Gastroesophageal sphincter (tissue), 4 donors: Measurements from ENCODE around the gene TAF6L. TPM values are rescaled to one million over a fixed set of nuclear protein-coding genes. Genes with fewer than 3 reads are reported as not detected.
A peak's percentile ranks its signal among the peaks of the same experiment; 100 is the strongest.

Source experiments
- ATAC-seq: fragments of 150-250 bp; one replicate; pipeline ENCODE4 v1.9.1; 2016; ENCODE audit warnings: mild to moderate bottlenecking, moderate library complexity
- H3K27ac ChIP-seq, 4 donors: fragments of 200-600 bp; sonication (generic) in 3 of 4; 1 replicate in 3 of 4; 2 replicates in 1 of 4; pipeline ENCODE4 v1.5.1; 2016 to 2019
- H3K27me3 ChIP-seq: fragments of 200-600 bp; sonication (generic); one replicate; pipeline ENCODE4 v1.5.1; 2019
- H3K36me3 ChIP-seq, 2 donors: fragments of 200-600 bp; sonication (generic); one replicate each; pipeline ENCODE4 v1.5.1; 2019; ENCODE audit warnings: control low read depth in 1 of 2
- H3K4me1 ChIP-seq, 3 donors: fragments of 200-600 bp; sonication (generic); 1 replicate in 2 of 3; 2 replicates in 1 of 3; pipeline ENCODE4 v1.5.1; 2016 to 2019; ENCODE audit warnings: control low read depth in 2 of 3
- H3K4me3 ChIP-seq, 2 donors: fragments of 200-600 bp; sonication (generic); one replicate each; pipeline ENCODE4 v1.5.1; 2019; ENCODE audit warnings: mild to moderate bottlenecking in 1 of 2, moderate library complexity in 1 of 2
- H3K9me3 ChIP-seq, 3 donors: fragments of 200-600 bp; sonication (generic); one replicate each; pipeline ENCODE4 v1.5.1; 2017 to 2019; ENCODE audit warnings: control low read depth in 2 of 3
- CTCF ChIP-seq, 4 experiments: fragments of 200-600 bp in 2 of 4; fragments of 450-650 bp in 2 of 4; sonication (generic) in 1 of 4; IDR thresholded peaks; one replicate each; pipeline ENCODE4 v1.5.1; 2017 to 2019; ENCODE audit warnings: antibody characterized with exemption in 4 of 4, mild to moderate bottlenecking in 2 of 4, moderate library complexity in 2 of 4
- EP300 ChIP-seq: sonication (generic); formaldehyde crosslinking; IDR thresholded peaks from one replicate; pipeline ENCODE4 v1.6.1; 2017; ENCODE audit warnings: antibody characterized with exemption, mild to moderate bottlenecking
- POLR2A ChIP-seq, 2 donors: fragments of 450-650 bp; IDR thresholded peaks; one replicate each; pipeline ENCODE4 v1.6.1; 2017; ENCODE audit warnings: antibody characterized with exemption in 2 of 2, mild to moderate bottlenecking in 2 of 2, moderate library complexity in 1 of 2
- POLR2AphosphoS5 ChIP-seq: sonication (generic); formaldehyde crosslinking; IDR thresholded peaks from one replicate; pipeline ENCODE4 v1.6.1; 2017; ENCODE audit warnings: antibody characterized with exemption
- WGBS, 2 donors: methylation state at CpG; one replicate each; pipeline ENCODE4 v1.1.5; 2018; ENCODE audit warnings: low coverage in 1 of 2; 5-methylcytosine and 5-hydroxymethylcytosine counted together
- total RNA-seq, 4 donors: library from RNA; depleted of rRNA; stranded (reverse); fragments of >200 nt; gene quantifications; one replicate each; pipeline ENCODE4 v1.1.0, GENCODE V29; 2016

Gene TAF6L
- total RNA-seq, 4 donors from 2014 or later: 5.5 to 23.4 (median 14.5) TPM

- Histone ChIP-seq H3K27ac (peak overlapping the region; percentile 34 to 98 (median 96)), H3K27me3 (no peaks in the 10 kb centered on the region), H3K4me3 (peak overlapping the region; percentile 77 to 99), H3K9me3 (no peaks in the 10 kb centered on the region), H3K36me3 (peaks cover 0 to 38% of the 10 kb centered on the region in 2 donors), H3K4me1 (peaks cover 0 to 43% (median 13%) of the 10 kb centered on the region in 3 donors)
- TF ChIP-seq CTCF (IDR thresholded peaks at IDR 0.05) (no peak), EP300 (no peak), POLR2AphosphoS5 (no peak), POLR2A (IDR thresholded peaks at IDR 0.05) (no peak)
- no peak for ATAC-seq
- WGBS, 2 donors: 9 to 44% methylated on average over 3 to 9 of the region's 12 CpGs
Observed at GRCh38 chr11:62805961-62806441, 34.8 kb downstream of the TAF6L start.

- H3K27ac ChIP-seq: peak overlapping the region; percentile 34 to 98 (median 96)
- TF ChIP-seq POLR2AphosphoS5 (no peak), POLR2A (IDR thresholded peaks at IDR 0.05) (no peak), EP300 (no peak), CTCF (IDR thresholded peaks at IDR 0.05) (no peak)
- H3K27me3 ChIP-seq: no peaks in the 10 kb centered on the region
- H3K4me1 ChIP-seq: peaks cover 0 to 43% (median 13%) of the 10 kb centered on the region in 3 donors
- ATAC-seq: peak; percentile 21
- WGBS, 2 donors: 57% methylated on average over 1 of the region's 5 CpGs; no CpG with 5 or more reads in 1 of the 2 donors
- H3K36me3 ChIP-seq: peaks cover 0 to 31% of the 10 kb centered on the region in 2 donors
- H3K9me3 ChIP-seq: no peaks in the 10 kb centered on the region
- H3K4me3 ChIP-seq: no peak overlapping the region
Observed at GRCh38 chr11:62806611-62807121, 35.5 kb downstream of the TAF6L start.

- Histone ChIP-seq H3K36me3 (peaks cover 0 to 33% of the 10 kb centered on the region in 2 donors), H3K27ac (no peak overlapping the region), H3K4me3 (no peak overlapping the region), H3K27me3 (no peaks in the 10 kb centered on the region), H3K4me1 (peaks cover 0 to 12% (median 6%) of the 10 kb centered on the region in 3 donors), H3K9me3 (no peaks in the 10 kb centered on the region)
- TF ChIP-seq CTCF (IDR thresholded peaks at IDR 0.05) (no peak), EP300 (no peak), POLR2AphosphoS5 (no peak), POLR2A (IDR thresholded peaks at IDR 0.05) (no peak)
- no peak for ATAC-seq
- 11 to 38% methylated on average over 1 of the region's 1 CpG for WGBS, 2 donors
Observed at GRCh38 chr11:62810748-62811147, 39.6 kb downstream of the TAF6L start.

- Histone ChIP-seq H3K4me3 (no peak overlapping the region), H3K4me1 (peaks cover 0 to 3% (median 0%) of the 10 kb centered on the region in 3 donors), H3K36me3 (peaks cover 0 to 40% of the 10 kb centered on the region in 2 donors), H3K27me3 (no peaks in the 10 kb centered on the region), H3K27ac (no peak overlapping the region), H3K9me3 (no peaks in the 10 kb centered on the region)
- no peak for TF ChIP-seq POLR2AphosphoS5
- no peak for TF ChIP-seq POLR2A (IDR thresholded peaks at IDR 0.05)
- TF ChIP-seq EP300: no peak
- TF ChIP-seq CTCF (IDR thresholded peaks at IDR 0.05): no peak
- WGBS, 2 donors: 63% methylated on average over 2 of the region's 2 CpGs; no CpG with 5 or more reads in 1 of the 2 donors
- ATAC-seq: no peak
Observed at GRCh38 chr11:62811659-62812058, 40.5 kb downstream of the TAF6L start.

GRCh38 chr11:62816557-62816956 is 45.4 kb downstream of the TAF6L start:
- 78 to 80% methylated on average over 6 to 7 of the region's 8 CpGs for WGBS, 2 donors
- Histone ChIP-seq H3K27ac (no peak overlapping the region), H3K36me3 (peaks cover 0 to 79% of the 10 kb centered on the region in 2 donors), H3K27me3 (no peaks in the 10 kb centered on the region), H3K4me3 (no peak overlapping the region), H3K4me1 (no peaks in the 10 kb centered on the region), H3K9me3 (no peaks in the 10 kb centered on the region)
- no peak for ATAC-seq
- no peak for TF ChIP-seq CTCF (IDR thresholded peaks at IDR 0.05)
- TF ChIP-seq POLR2A (IDR thresholded peaks at IDR 0.05): no peak
- TF ChIP-seq POLR2AphosphoS5: no peak
- no peak for TF ChIP-seq EP300
